GM10248 (cell line): ENCODE measurements around the gene SYTL5.

Source experiments
- CTCF ChIA-PET: fragments of 300-600 bp; sonication (Branson Sonifier 250); formaldehyde crosslinking; extraction: SDS; loops from one replicate; lab custom pipeline; 2021; ENCODE audit warnings: antibody characterized with exemption; lab: Yijun Ruan, JAX
- POLR2A ChIA-PET: fragments of 350-650 bp; sonication (Branson Sonifier 250); formaldehyde crosslinking; extraction: SDS; loops from one replicate; lab custom pipeline; 2020; ENCODE audit warnings: antibody characterized with exemption; lab: Yijun Ruan, JAX
- DNase-seq: peaks from one replicate; pipeline ENCODE4 v3.0.0; 2012; ENCODE audit errors: extremely low spot score
- CTCF ChIP-seq: IDR thresholded peaks from 2 replicates; pipeline ENCODE4 v1.5.1; 2012; ENCODE audit warnings: mild to moderate bottlenecking, low read depth; ENCODE audit errors: extremely low read depth, missing control alignments, control extremely low read depth

The SYTL5 gene

GRCh38 chrX:38138157-38138891 lies 132.0 kb downstream of the SYTL5 start:
- no peak for TF ChIP-seq CTCF
- POLR2A ChIA-PET: no interaction called here
- CTCF ChIA-PET: no interaction called here
- DNase-seq: no peak

DNA sequence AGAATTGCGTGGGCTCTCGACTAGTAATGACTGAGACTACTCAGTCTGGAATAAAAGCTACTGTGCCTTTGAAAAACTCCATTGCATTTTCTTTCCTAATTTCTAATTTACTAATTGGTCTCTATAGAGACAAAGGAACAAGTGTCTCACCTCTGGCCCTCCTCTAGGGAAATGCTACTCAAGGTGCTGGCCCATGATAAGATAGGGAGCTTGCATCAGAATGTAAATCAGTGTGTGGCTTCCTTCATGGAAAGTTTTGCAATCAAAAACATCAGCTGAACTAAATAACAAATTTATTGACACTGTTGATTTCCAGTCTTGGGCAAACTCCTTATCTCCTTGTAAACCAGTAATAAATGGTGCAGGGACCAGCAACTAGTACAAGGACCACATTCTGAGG lies 132.5 kb downstream of the SYTL5 start:
- CTCF ChIA-PET: no interaction called here

GRCh38 chrX:38142610-38143009 lies 136.3 kb downstream of the SYTL5 start:
- CTCF ChIA-PET: no interaction called here
- no peak for DNase-seq

More for the DNA sequence above, 132.5 kb downstream of the SYTL5 start:
- DNase-seq: no peak
- TF ChIP-seq CTCF: no peak
- POLR2A ChIA-PET: no interaction called here

DNA sequence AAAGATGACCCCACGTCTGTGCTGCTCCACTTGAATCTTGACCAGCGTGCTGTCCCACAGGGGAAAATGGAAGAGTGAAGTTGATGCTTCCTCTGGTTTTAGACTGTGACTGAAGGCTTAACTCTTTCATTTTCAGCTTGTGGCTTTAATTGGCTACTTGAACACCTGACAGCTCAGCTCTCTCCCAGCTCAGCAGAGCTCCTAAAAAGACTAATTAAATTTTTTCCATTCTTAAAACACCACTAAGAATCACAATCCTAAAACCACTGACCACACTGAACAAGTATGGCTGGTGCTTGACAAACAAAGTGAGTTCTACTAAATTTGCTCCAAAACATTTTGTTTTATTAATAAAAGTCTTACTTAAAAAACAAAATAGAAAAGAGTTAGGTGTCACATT lies 142.7 kb downstream of the SYTL5 start:
- CTCF ChIA-PET: interaction anchor here (3.2 kb wide), 1 partner anchor 18 kb away, joined by 9 read pairs; no protein-coding TSS in a partner anchor

More at GRCh38 chrX:38142610-38143009, 136.3 kb downstream of the SYTL5 start:
- no peak for TF ChIP-seq CTCF
- POLR2A ChIA-PET: no interaction called here

DNA sequence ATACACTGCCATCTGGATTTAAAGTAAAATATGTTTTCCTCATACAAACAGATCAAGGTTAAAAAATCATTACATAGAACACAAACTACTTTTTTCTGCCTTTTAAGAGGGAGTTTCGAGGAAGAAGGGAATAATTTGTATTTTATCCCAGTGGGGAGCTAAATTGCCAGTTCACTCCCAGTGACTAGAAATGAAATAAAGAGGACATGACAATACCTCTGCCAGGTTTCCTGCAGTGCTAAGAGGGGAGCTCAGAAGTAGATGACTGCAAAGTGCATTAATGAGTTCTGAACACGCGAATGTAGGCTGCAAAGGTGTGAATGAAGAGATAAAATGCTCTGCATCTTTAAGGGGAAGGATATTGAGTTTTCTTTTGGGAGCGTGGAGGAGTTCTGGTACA lies 144.6 kb downstream of the SYTL5 start:
- CTCF ChIA-PET: no interaction called here
- DNase-seq: no peak
- POLR2A ChIA-PET: no interaction called here

More for the DNA sequence above, 142.7 kb downstream of the SYTL5 start:
- DNase-seq: no peak
- POLR2A ChIA-PET: no interaction called here
- no peak for TF ChIP-seq CTCF

GRCh38 chrX:38151441-38151840 lies 145.1 kb downstream of the SYTL5 start:
- no peak for DNase-seq
- ChIA-PET CTCF (no interaction called here), POLR2A (no interaction called here)
- no peak for TF ChIP-seq CTCF

More for the DNA sequence above, 144.6 kb downstream of the SYTL5 start:
- TF ChIP-seq CTCF: no peak

GRCh38 chrX:38154340-38154739 lies 148.0 kb downstream of the SYTL5 start:
- ChIA-PET POLR2A (no interaction called here), CTCF (no interaction called here)
- no peak for DNase-seq
- TF ChIP-seq CTCF: no peak
